Measurements from ENCODE around the gene GRIK4. TPM values are rescaled to one million over a fixed set of nuclear protein-coding genes. Genes with fewer than 3 reads are reported as not detected.

GRIK4 gene
- total and polyA plus RNA-seq, 2 donors (not counting 1 experiment from before 2014, with no cell fraction given): 0.12 to 0.27 TPM

GRCh38 chr11:120625565-120625964 is 114.0 kb downstream of the GRIK4 start:
- POLR2A ChIA-PET: no interaction called here
- WGBS (ENCODE audit: insufficient coverage): 0% methylated on average over 1 of the region's 4 CpGs
- CTCF ChIA-PET: no interaction called here
- TF ChIP-seq CTCF (IDR thresholded peaks at IDR 0.05) (no peak), EZH2 (IDR thresholded peaks at IDR 0.05; ENCODE audit: borderline replicate concordance, insufficient read depth, low read depth, low read length, poor library complexity, severe bottlenecking) (no peak)
- no peak overlapping the region for H2AFZ ChIP-seq (ENCODE audit: insufficient read depth, low read depth, low read length, poor library complexity, severe bottlenecking)
- no peaks in the 10 kb centered on the region for H3K4me1 ChIP-seq (ENCODE audit: control insufficient read depth in 2 of 2, insufficient read depth in 2 of 2, low read length in 2 of 2)
- no peak overlapping the region for H3K27ac Mint-ChIP-seq
- no peak overlapping the region for H3K4me3 Mint-ChIP-seq
- H3K9me3 ChIP-seq (ENCODE audit: control extremely low read depth in 1 of 3, control insufficient read depth in 2 of 3, insufficient read depth in 1 of 3, low read length in 2 of 3): peaks cover 0 to 4% (median 0%) of the 10 kb centered on the region in 3 donors
- H3K36me3 ChIP-seq (replicated peaks in 1 of 2; ENCODE audit: control extremely low read depth in 1 of 2, control insufficient read depth in 1 of 2, extremely low read depth in 1 of 2, insufficient read depth in 2 of 2, low read length in 1 of 2): no peaks in the 10 kb centered on the region
- no peaks in the 10 kb centered on the region for H3K79me2 ChIP-seq (ENCODE audit: control insufficient read depth, insufficient read depth, low read length)
- no peak overlapping the region for H3K9ac ChIP-seq (ENCODE audit: low read length)
- intact Hi-C loops (cut with micrococcal nuclease): no loop called here
- no peaks in the 10 kb centered on the region for H3K9me3 Mint-ChIP-seq (ENCODE audit: insufficient read depth)
- ATAC-seq (ENCODE audit: low read depth) (no peak), DNase-seq (no peak)
- H3K27ac ChIP-seq (ENCODE audit: low read length in 2 of 2): no peak overlapping the region
- H3K4me2 ChIP-seq (replicated peaks; ENCODE audit: low read depth, low read length, poor library complexity, severe bottlenecking): no peak overlapping the region
- no peaks in the 10 kb centered on the region for H3K4me1 Mint-ChIP-seq
- H4K20me1 ChIP-seq (ENCODE audit: control insufficient read depth, insufficient read depth, low read length, poor library complexity, severe bottlenecking): no peaks in the 10 kb centered on the region
- H3K27me3 ChIP-seq (replicated peaks in 1 of 4; ENCODE audit: control extremely low read depth in 1 of 4, control insufficient read depth in 3 of 4, insufficient read depth in 4 of 4, low read length in 3 of 4): no peaks in the 10 kb centered on the region
- peaks cover 28% of the 10 kb centered on the region for H3K27me3 Mint-ChIP-seq
- no peak overlapping the region for H3K4me3 ChIP-seq (ENCODE audit: control extremely low read depth in 1 of 5, extremely low read depth in 1 of 5, insufficient read depth in 1 of 5, low read depth in 2 of 5, low read length in 4 of 5)

- H3K79me2 ChIP-seq (ENCODE audit: control insufficient read depth, insufficient read depth, low read length): no peaks in the 10 kb centered on the region
- ChIA-PET POLR2A (no interaction called here), CTCF (no interaction called here)
- no peak for TF ChIP-seq CTCF (IDR thresholded peaks at IDR 0.05)
- TF ChIP-seq EZH2 (IDR thresholded peaks at IDR 0.05; ENCODE audit: borderline replicate concordance, insufficient read depth, low read depth, low read length, poor library complexity, severe bottlenecking): no peak
- intact Hi-C loops (cut with micrococcal nuclease): no loop called here
- H3K9me3 ChIP-seq (ENCODE audit: control extremely low read depth in 1 of 3, control insufficient read depth in 2 of 3, insufficient read depth in 1 of 3, low read length in 2 of 3): peaks cover 0 to 4% (median 0%) of the 10 kb centered on the region in 3 donors
- 87% methylated on average over 7 of the region's 7 CpGs for WGBS (ENCODE audit: insufficient coverage)
- no peaks in the 10 kb centered on the region for H4K20me1 ChIP-seq (ENCODE audit: control insufficient read depth, insufficient read depth, low read length, poor library complexity, severe bottlenecking)
- Mint-ChIP-seq H3K4me3 (no peak overlapping the region), H3K27me3 (peaks cover 28% of the 10 kb centered on the region), H3K4me1 (no peaks in the 10 kb centered on the region), H3K9me3 (ENCODE audit: insufficient read depth) (no peaks in the 10 kb centered on the region), H3K27ac (no peak overlapping the region)
- no peak for ATAC-seq (ENCODE audit: low read depth)
- no peak overlapping the region for H3K4me3 ChIP-seq (ENCODE audit: control extremely low read depth in 1 of 5, extremely low read depth in 1 of 5, insufficient read depth in 1 of 5, low read depth in 2 of 5, low read length in 4 of 5)
- no peak for DNase-seq
- H3K4me2 ChIP-seq (replicated peaks; ENCODE audit: low read depth, low read length, poor library complexity, severe bottlenecking): no peak overlapping the region
- H3K9ac ChIP-seq (ENCODE audit: low read length): no peak overlapping the region
- H2AFZ ChIP-seq (ENCODE audit: insufficient read depth, low read depth, low read length, poor library complexity, severe bottlenecking): no peak overlapping the region
- H3K27me3 ChIP-seq (replicated peaks in 1 of 4; ENCODE audit: control extremely low read depth in 1 of 4, control insufficient read depth in 3 of 4, insufficient read depth in 4 of 4, low read length in 3 of 4): no peaks in the 10 kb centered on the region
- no peaks in the 10 kb centered on the region for H3K4me1 ChIP-seq (ENCODE audit: control insufficient read depth in 2 of 2, insufficient read depth in 2 of 2, low read length in 2 of 2)
- no peak overlapping the region for H3K27ac ChIP-seq (ENCODE audit: low read length in 2 of 2)
- H3K36me3 ChIP-seq (replicated peaks in 1 of 2; ENCODE audit: control extremely low read depth in 1 of 2, control insufficient read depth in 1 of 2, extremely low read depth in 1 of 2, insufficient read depth in 2 of 2, low read length in 1 of 2): no peaks in the 10 kb centered on the region
Observed at GRCh38 chr11:120626791-120627190, 115.2 kb downstream of the GRIK4 start.
